LNCaP clone FGC (cell line): ENCODE data around the gene OR51M1.
A peak's percentile ranks its signal among the peaks of the same experiment; 100 is the strongest.

Experiments
- DNase-seq: peaks from one replicate; pipeline ENCODE4 v3.0.0-alpha.2; 2011; ENCODE audit warnings: low read depth
- H3K4me3 ChIP-seq: 2 replicates; pipeline ENCODE4 v1.5.1; 2011; ENCODE audit warnings: mild to moderate bottlenecking, low read depth, low read length, control low read depth
- TF ChIP-seq, protein P1 (sequence below): IDR thresholded peaks from 2 replicates; pipeline ENCODE4 v1.5.1; 2012; ENCODE audit warnings: mild to moderate bottlenecking; ENCODE audit not compliant: control insufficient read depth, insufficient read depth; ENCODE audit errors: extremely low read depth

The OR51M1 gene

DNA sequence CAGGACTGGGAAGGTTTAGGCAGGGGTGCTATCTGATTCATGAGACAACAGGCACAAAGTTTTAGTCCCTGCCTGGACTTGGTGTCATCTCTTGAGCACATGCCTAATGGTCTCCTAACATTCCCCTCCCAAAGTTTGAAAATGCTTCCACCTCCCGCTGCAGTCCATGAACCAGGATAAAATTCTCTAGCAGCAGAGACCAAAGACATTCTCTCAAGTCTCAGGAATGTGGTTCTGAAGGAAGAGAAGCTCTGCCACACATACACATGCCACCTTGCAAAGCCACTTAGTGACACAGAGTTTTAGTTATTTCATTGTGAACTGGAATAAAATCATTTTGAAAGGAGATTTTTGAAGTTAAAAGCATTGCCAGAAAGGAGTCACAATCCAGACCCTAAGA lies 16.8 kb upstream of the OR51M1 start:
- DNase-seq: no peak
- TF ChIP-seq, protein P1, sequence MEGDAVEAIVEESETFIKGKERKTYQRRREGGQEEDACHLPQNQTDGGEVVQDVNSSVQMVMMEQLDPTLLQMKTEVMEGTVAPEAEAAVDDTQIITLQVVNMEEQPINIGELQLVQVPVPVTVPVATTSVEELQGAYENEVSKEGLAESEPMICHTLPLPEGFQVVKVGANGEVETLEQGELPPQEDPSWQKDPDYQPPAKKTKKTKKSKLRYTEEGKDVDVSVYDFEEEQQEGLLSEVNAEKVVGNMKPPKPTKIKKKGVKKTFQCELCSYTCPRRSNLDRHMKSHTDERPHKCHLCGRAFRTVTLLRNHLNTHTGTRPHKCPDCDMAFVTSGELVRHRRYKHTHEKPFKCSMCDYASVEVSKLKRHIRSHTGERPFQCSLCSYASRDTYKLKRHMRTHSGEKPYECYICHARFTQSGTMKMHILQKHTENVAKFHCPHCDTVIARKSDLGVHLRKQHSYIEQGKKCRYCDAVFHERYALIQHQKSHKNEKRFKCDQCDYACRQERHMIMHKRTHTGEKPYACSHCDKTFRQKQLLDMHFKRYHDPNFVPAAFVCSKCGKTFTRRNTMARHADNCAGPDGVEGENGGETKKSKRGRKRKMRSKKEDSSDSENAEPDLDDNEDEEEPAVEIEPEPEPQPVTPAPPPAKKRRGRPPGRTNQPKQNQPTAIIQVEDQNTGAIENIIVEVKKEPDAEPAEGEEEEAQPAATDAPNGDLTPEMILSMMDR: no peak
- H3K4me3 ChIP-seq: no peak overlapping the region

DNA sequence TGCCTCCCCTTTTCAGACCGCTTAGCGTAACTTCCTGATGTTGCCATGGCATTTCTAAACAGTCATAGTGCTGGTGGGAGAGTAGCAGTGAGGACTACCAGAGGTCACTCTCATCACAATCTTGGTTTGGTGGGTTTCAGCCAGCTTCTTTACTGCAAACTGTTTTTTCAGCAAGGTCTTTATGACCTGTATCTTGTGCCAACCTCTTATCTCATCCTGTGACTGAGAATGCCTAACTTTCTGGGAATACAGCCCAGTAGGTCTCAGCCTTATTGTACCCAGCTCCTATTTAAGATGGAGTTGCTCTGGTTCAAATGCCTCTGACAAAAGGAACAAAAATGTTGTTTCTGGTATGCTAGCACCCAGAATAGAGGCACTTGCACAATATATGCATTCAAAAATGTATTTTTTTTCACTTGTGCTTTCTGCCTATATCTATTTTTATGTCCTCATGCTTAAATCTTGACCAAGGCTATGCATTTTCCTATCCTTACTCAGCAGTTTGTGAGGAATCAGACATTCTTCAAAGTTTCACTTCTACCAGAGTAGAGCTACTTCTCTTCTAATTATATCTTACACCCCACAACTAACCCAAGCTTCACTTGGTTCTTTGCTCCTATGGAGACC lies 16.1 kb upstream of the OR51M1 start:
- H3K4me3 ChIP-seq: no peak overlapping the region
- DNase-seq: peak; percentile 3
- TF ChIP-seq, protein P1: no peak

DNA sequence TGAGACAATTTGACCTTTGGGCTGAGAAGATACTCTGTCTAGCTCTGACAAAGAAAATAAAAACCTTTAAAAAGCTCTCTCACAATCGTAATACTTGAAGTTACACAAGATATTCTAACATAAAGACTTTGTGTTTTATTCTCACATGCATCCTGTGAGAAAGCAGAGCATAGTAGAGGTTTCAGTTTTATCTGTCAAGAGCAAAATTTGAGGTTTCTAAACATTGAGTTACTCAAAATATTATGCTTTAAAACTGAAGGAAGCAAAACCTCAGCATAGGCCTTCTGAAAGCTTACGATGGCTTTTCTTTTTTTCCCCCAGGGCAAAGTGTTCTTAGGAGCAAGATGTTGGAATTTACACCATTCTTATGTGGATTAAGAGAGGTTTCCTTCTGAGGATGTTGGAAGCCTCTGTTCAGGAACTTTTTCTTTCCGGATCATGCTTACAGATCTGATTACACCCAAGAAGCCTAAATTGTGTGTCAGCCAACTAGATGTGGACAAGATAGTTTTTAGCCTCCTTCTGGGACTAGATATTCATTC lies 15.0 kb upstream of the OR51M1 start:
- TF ChIP-seq, protein P1: no peak
- no peak for DNase-seq
- no peak overlapping the region for H3K4me3 ChIP-seq

DNA sequence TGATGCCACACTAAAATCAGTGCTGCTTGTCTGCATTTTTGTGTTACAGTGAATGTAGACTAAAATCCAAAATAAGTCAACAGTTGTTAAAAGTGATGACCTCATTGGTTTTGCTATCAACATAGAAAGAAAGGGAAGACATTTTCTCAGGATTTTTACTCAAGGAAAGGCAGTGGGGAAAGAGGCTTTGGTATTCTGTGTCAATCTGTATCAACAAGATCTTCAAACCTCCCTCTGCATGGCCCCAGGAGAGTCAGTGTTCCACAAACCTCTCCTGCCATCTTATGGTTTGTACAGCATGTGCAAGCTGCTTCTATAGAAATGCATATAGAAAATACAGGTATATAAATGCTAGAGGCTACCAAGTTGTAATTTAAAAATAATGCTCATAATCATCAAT lies 13.8 kb upstream of the OR51M1 start:
- no peak overlapping the region for H3K4me3 ChIP-seq
- DNase-seq: peak; percentile 1
- TF ChIP-seq, protein P1: peak; percentile 67

DNA sequence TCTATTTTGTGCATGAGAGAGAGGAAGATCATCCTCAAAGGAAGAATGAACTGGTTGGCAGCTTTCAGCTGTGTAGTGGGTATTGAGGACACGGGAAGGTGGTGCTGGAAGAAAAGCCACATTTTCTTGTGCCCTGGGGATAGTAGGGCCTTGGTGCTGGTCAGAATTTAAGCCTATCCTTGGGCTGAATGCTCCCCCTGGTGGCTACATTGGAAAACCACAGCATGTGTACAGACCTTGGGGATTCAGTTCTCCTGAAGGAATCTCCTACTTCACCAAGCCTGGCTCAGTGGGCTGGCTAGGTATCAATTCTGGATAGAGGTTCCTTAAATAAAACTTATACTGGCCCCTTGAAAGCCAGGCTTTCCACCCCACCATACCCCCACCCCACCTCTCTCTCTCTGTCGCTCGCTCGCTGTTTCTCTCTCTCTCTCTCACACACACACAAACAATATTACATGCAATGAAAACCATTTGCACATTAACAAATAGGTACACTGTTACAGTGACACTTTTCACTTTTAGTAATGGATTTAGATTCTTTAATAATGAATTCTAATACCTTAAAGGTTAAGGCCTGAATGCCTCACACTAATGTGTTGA lies 2.8 kb upstream of the OR51M1 start:
- peak; percentile 30 for DNase-seq
- TF ChIP-seq, protein P1: peak; percentile 85
- H3K4me3 ChIP-seq: no peak overlapping the region

DNA sequence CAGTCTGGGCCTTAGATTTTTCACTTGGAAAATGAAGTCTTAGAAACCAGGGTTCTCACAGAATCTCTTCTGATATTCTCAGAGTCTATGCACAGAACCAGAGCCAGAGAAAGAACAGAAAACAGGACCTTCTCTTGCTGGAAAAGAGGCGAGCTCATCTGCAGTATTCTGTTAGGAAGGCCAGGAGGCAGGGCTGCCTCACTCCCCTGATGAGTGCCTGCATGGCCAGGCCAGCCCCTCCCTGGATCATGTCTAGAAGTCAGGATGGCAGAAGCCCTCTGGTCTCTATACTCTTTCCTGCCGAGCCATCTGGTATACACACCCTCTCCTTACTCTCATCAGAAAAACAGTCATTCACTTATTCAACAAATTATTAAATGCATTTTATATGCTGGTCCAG lies 723 bp downstream of the OR51M1 start:
- no peak for DNase-seq
- no peak overlapping the region for H3K4me3 ChIP-seq
- TF ChIP-seq, protein P1: no peak
